Activated naive CD8-positive, alpha-beta T cell treated with anti-CD3 and anti-CD28 coated beads for 36 hours (primary cell): ENCODE results near the gene TDRD5. TPM values are rescaled to one million over a fixed set of nuclear protein-coding genes. Genes with fewer than 3 reads are reported as not detected.
A peak's percentile ranks its signal among the peaks of the same experiment; 100 is the strongest.
"Not testable (repeated sequence)": the region's sequence is repeated elsewhere in the genome, so short reads cannot be mapped to it uniquely, and the experiment has no call there.

Experiments used
- DNase-seq: peaks from one replicate; pipeline ENCODE4 v3.0.0; 2021
- H3K27ac Mint-ChIP-seq: one replicate; pipeline ENCODE4 v1.8.0; 2022; ENCODE audit warnings: mild to moderate bottlenecking, moderate library complexity, mixed read lengths
- H3K27me3 Mint-ChIP-seq: one replicate; pipeline ENCODE4 v1.8.0; 2022; ENCODE audit warnings: mild to moderate bottlenecking, mixed read lengths
- H3K36me3 Mint-ChIP-seq: one replicate; pipeline ENCODE4 v1.8.0; 2021; ENCODE audit warnings: mild to moderate bottlenecking, mixed read lengths
- H3K4me1 Mint-ChIP-seq: one replicate; pipeline ENCODE4 v1.8.0; 2021; ENCODE audit warnings: mixed read lengths
- H3K4me3 Mint-ChIP-seq: one replicate; pipeline ENCODE4 v1.8.0; 2022; ENCODE audit warnings: mild to moderate bottlenecking, moderate library complexity, mixed read lengths
- H3K9me3 Mint-ChIP-seq: one replicate; pipeline ENCODE4 v1.8.0; 2022; ENCODE audit warnings: mixed read lengths
- total RNA-seq, 2 experiments: library from RNA; stranded (reverse); gene quantifications; one replicate each; pipeline ENCODE4 v1.2.3, GENCODE V29; 2021

Gene TDRD5
- total RNA-seq, 2 experiments from 2014 or later, result not detected

DNA sequence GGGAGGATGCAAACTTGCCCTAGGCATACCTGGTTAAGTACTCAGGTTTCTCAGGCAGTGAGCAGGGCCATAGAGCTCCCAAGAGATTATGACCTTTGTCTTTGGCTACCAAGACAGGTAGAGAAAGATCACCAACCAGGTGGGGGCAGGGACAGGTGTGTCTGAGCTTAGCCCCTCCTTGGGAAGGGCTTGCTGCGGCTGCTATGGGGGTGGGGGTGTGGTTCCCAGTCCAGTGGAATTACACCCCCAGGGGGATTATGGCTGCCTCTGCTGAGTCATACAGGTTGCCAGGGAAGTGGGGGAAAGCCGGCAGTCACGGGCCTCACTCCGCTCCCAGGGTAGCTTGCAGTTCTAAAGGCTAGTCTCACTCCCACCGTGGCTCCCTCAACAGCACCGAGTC, 86.2 kb downstream of the TDRD5 start:
- peaks cover 10% of the 10 kb centered on the region for H3K9me3 Mint-ChIP-seq
- no peaks in the 10 kb centered on the region for H3K4me1 Mint-ChIP-seq
- H3K36me3 Mint-ChIP-seq, result no peaks in the 10 kb centered on the region
- DNase-seq, result no peak
- H3K4me3 Mint-ChIP-seq, result no peak overlapping the region
- H3K27me3 Mint-ChIP-seq, result peaks cover 17% of the 10 kb centered on the region
- H3K27ac Mint-ChIP-seq, result no peak overlapping the region

DNA sequence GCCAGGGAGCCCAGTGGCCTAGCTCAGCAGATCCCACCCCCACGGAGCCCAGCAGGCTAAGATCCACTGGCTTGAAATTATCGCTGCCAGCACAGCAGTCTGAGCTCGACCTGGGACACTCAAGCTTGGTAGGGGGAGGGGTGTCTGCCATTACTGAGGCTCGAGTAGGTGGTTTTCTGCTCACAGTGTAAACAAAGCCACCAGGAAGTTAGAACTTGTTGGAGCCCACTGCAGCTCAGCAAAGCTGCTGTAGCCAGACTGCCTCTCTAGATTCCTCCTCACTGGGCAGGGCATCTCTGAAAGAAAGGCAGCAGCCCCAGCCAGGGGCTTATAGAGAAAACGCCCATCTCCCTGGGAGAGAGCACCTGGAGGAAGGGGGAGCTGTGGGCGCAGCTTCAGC, 102.9 kb downstream of the TDRD5 start:
- peaks cover 18% of the 10 kb centered on the region for H3K27me3 Mint-ChIP-seq

DNA sequence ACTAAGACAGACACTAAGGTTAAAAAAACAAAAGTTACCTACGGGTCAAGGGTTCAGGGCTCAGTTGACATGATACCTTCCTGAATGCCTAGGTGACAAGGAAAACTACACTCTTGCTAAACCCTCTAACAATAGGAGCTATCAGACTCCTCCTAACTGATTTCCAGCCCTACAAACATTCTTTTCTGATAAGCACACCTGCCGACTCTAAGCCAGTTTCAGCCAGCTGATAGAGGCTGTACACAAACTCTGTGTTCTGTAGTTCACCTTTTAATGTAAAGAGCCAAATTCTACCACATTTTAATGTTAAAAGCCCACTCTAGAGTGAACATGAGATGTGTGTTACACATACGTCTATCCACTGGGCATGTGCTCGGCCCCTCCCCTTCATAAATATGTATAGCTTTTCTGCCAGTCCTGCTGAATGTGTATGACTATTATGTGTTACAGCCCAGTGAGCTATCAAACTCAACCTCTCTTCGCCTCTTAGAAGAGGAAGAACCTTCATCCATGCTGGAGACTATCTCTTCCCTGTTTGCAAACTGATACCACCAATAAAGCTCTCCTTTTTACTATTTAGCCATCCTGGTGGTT, 111.4 kb downstream of the TDRD5 start:
- Mint-ChIP-seq H3K27me3 (no peaks in the 10 kb centered on the region), H3K4me3 (no peak overlapping the region), H3K4me1 (peaks cover 2% of the 10 kb centered on the region), H3K9me3 (no peaks in the 10 kb centered on the region), H3K27ac (no peak overlapping the region), H3K36me3 (no peaks in the 10 kb centered on the region)
- DNase-seq, result no peak

More for the DNA sequence above, 102.9 kb downstream of the TDRD5 start:
- not testable (repeated sequence) for H3K4me3 Mint-ChIP-seq, H3K36me3 Mint-ChIP-seq, DNase-seq, H3K9me3 Mint-ChIP-seq, H3K27ac Mint-ChIP-seq, H3K4me1 Mint-ChIP-seq

DNA sequence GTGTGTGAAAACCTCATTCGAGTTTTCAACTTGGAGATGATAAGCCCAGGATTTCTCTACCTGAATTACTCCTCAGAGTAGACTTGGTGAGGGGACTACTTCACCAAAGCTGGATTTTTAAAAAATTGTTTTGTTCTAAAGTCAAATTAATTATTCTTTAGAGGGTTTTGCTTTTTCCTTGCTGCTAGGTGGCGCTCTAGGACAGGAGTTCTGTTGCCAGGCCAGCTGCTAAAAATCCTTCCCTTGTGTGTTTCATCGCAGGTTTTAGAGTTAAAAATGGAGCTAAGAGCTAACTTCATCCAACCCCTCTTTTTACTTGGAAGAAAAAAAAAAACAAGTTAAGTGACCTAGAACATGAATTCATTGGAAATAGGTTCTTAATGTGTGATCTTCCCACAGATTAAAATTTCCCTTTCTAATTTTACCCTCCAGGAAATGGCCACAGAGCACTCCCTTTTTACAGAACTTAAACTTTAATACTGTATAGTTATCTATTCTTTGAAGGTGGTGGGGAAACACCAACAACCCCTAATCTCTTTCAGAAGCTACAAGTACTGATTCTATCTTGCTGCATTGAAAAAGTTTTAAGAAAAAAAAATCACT, 114.8 kb downstream of the TDRD5 start:
- H3K36me3 Mint-ChIP-seq, result no peaks in the 10 kb centered on the region
- no peak overlapping the region for H3K27ac Mint-ChIP-seq
- no peaks in the 10 kb centered on the region for H3K27me3 Mint-ChIP-seq
- H3K4me1 Mint-ChIP-seq, result peaks cover 13% of the 10 kb centered on the region
- DNase-seq, result peak; percentile 50
- no peaks in the 10 kb centered on the region for H3K9me3 Mint-ChIP-seq
- H3K4me3 Mint-ChIP-seq, result no peak overlapping the region

DNA sequence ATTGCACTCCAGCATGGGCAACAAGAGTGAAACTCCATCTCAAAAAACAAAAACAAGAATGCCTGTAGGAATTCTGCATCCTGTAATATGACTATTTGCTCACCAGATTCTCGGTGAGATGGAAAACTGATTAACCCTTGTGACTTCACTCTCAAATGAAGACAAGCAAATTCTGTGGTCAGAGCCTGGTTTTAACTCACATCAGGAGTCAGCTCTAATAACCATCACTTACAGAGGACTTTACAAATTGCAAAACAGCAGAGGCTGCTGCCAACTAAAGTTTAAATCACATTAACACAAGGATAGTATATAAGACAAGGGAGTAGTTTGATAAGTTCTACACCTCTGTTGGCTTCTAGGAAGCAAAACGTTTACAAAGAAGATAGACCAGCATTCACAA, 115.8 kb downstream of the TDRD5 start:
- peaks cover 13% of the 10 kb centered on the region for H3K4me1 Mint-ChIP-seq
- no peak overlapping the region for H3K27ac Mint-ChIP-seq
- no peak overlapping the region for H3K4me3 Mint-ChIP-seq
- H3K9me3 Mint-ChIP-seq, result no peaks in the 10 kb centered on the region
- no peak for DNase-seq
- no peaks in the 10 kb centered on the region for H3K27me3 Mint-ChIP-seq
- no peaks in the 10 kb centered on the region for H3K36me3 Mint-ChIP-seq

DNA sequence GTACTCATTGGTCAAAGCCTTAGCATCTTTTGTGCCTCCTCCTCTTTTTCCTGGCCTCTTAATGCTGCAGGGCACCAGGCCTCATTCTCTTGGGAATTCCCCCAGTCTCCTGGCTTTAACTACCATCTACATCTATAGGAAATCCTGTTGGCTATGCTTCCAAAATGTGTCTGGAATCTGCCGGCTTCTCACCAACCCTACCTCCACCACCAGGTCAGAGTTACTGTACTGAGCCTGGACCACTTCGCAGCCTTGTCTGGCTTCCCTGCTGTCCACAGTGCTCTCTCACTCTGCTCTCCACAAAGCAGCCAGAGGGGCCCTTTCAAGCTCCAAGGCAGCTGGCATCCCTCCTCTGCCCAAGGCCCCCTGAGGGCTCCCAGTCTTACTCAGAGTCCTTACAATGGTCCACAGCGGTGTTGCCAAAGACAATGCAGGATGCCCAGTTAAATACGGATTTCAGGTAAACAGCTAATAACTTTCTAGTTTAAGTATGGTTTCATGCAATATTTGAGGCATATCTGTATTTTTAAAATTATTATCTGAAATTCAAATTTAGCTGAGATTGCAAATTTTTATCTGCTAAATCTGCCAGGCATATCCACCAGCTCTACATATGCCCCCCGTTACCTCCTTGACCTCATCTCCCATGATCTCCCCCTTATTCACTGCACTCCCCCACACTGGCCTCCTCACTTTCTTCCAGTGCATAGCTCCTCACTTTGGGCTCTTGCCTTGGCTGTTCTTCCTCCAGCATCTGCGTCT, 117.0 kb downstream of the TDRD5 start:
- peaks cover 13% of the 10 kb centered on the region for H3K4me1 Mint-ChIP-seq

DNA sequence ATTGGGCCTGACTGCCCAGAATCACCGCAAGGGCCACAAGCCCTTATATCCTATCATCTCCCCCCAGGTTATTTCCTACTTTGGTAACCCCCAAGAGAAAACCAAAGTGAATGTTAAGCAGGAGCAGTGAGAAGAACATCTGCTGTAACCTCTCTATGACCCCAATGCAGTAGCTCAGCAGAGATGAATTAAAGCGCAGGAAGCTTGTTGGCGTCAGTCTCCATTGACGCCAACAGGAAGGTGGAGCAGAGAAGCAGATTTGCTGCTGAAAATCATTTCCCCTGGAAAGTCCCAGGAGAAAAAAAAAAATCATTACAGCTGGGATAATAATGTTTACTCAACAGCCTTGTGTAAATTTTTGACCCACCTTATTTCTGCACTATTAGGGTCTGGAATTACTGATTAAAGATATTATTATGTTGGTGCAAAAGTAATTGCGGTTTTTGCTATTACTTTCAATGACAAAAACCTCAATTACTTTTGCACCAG, 118.3 kb downstream of the TDRD5 start:
- H3K9me3 Mint-ChIP-seq, result peaks cover 8% of the 10 kb centered on the region
- H3K4me1 Mint-ChIP-seq, result peaks cover 13% of the 10 kb centered on the region
- no peaks in the 10 kb centered on the region for H3K36me3 Mint-ChIP-seq
- DNase-seq, result no peak
- H3K27ac Mint-ChIP-seq, result no peak overlapping the region
- H3K4me3 Mint-ChIP-seq, result no peak overlapping the region
- H3K27me3 Mint-ChIP-seq, result no peaks in the 10 kb centered on the region

More for the DNA sequence above, 117.0 kb downstream of the TDRD5 start:
- H3K27me3 Mint-ChIP-seq, result no peaks in the 10 kb centered on the region
- no peak for DNase-seq
- no peaks in the 10 kb centered on the region for H3K36me3 Mint-ChIP-seq
- H3K4me3 Mint-ChIP-seq, result no peak overlapping the region
- no peak overlapping the region for H3K27ac Mint-ChIP-seq
- H3K9me3 Mint-ChIP-seq, result no peaks in the 10 kb centered on the region

DNA sequence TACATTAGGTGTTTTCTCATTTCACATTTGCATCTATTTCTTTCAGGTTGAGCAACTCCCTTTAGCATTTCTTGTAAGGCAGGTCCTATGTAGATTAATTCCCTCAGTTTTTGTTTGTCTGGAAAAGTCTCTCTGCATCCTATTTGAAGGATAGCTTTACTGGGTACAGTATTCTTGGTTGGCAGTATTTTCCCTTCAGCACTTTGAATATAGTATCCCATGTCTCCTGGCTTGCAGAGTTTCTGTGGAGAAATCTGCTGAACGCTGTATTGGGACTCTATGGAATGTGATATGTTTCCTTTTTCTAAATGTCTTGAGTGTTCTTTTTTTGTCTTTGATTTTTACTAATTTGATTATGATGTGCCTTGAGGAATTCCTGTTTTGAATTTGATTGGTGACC, 122.5 kb downstream of the TDRD5 start:
- Mint-ChIP-seq H3K27me3 (peaks cover 4% of the 10 kb centered on the region), H3K4me3 (no peak overlapping the region), H3K4me1 (peaks cover 9% of the 10 kb centered on the region), H3K36me3 (no peaks in the 10 kb centered on the region), H3K27ac (no peak overlapping the region), H3K9me3 (peaks cover 36% of the 10 kb centered on the region)
- DNase-seq, result no peak

DNA sequence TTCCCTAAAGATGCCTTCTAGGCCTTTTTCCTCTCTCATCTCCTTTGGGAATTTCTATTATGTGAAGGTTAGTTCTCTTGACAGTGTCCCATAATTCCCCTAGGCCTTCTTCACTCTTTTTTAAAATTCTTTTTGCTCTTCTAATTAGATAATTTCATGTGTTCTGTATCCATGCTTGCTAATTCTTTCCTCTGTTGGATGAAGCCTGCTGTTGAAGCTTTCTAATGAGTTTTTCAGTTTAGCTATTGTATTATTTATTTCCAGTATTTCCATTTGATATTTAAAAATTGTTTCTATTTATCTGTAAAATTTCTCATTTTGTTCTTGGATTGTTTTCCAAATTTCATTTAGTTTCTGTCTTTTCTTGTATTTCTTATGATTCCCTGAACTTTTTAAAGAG, 123.0 kb downstream of the TDRD5 start:
- peaks cover 36% of the 10 kb centered on the region for H3K9me3 Mint-ChIP-seq
- no peaks in the 10 kb centered on the region for H3K36me3 Mint-ChIP-seq
- H3K27me3 Mint-ChIP-seq, result peaks cover 7% of the 10 kb centered on the region
- no peak for DNase-seq
- no peak overlapping the region for H3K4me3 Mint-ChIP-seq
- H3K4me1 Mint-ChIP-seq, result peaks cover 6% of the 10 kb centered on the region
- H3K27ac Mint-ChIP-seq, result no peak overlapping the region

DNA sequence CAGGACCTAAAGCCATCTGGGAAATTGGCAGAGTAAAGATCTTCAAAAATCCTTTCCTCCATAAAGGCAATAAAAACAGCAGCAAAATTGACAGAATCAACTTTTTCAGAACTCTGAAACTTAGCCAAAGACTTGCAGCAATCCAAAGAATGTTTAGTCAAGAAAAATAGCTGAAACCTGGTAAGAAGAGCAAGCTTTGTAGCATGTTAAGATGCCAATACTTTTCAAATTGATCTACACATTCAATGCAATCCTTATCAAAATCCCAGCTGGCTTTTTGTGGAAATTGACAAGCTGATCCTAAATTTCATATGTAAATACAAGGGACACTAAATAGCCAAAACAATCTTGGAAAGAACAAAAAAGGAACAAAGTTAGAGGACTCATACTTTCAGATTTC, 127.6 kb downstream of the TDRD5 start:
- H3K4me1 Mint-ChIP-seq, result no peaks in the 10 kb centered on the region
- peaks cover 36% of the 10 kb centered on the region for H3K9me3 Mint-ChIP-seq
- no peak overlapping the region for H3K4me3 Mint-ChIP-seq

DNA sequence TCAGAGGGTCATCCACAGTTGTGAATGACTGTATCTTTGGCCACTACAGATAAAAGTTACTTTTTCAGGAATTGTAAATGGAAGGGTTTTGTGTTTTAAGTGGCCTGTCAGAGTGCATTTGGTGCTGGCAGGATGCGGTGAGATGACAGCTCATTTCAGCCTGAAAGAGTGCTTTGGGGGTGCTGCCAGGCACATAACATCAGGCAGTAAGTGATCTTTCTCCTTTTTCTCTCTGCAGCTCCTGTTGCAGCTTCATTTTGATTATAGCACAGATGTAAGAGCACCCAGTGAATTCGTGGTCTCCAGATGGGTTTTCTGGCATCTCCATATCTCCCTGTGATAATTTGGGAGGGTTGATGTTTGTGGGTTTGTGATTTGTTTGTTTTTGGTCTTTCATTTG, 136.6 kb downstream of the TDRD5 start:
- Mint-ChIP-seq H3K9me3 (no peaks in the 10 kb centered on the region), H3K4me1 (no peaks in the 10 kb centered on the region), H3K4me3 (no peak overlapping the region), H3K27me3 (peaks cover 13% of the 10 kb centered on the region), H3K27ac (no peak overlapping the region), H3K36me3 (no peaks in the 10 kb centered on the region)
- no peak for DNase-seq

More for the DNA sequence above, 127.6 kb downstream of the TDRD5 start:
- Mint-ChIP-seq H3K27me3 (peaks cover 11% of the 10 kb centered on the region), H3K36me3 (peaks cover 1% of the 10 kb centered on the region), H3K27ac (no peak overlapping the region)
- DNase-seq, result no peak

DNA sequence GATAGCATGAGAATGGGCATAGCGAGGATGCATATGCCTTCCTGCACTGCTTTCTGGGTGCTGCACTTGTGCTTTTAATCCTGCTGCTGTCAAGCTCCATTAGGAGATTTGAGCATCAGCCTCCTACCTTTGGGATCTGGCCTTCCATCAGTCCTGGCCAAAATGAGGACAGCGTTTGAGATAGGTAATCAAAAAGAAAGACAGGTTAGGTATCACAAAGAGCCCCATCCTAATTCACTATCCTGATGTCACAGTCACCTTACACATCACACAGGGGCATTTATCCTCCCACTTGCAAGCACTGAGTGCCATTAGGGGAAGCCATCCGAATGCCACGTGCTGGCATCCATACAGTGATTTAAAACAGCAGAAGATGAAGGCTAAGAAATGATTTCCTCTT, 138.2 kb downstream of the TDRD5 start:
- H3K4me3 Mint-ChIP-seq, result no peak overlapping the region
- no peaks in the 10 kb centered on the region for H3K9me3 Mint-ChIP-seq
- peaks cover 23% of the 10 kb centered on the region for H3K27me3 Mint-ChIP-seq
- H3K4me1 Mint-ChIP-seq, result no peaks in the 10 kb centered on the region
- H3K36me3 Mint-ChIP-seq, result no peaks in the 10 kb centered on the region
- no peak overlapping the region for H3K27ac Mint-ChIP-seq
- no peak for DNase-seq

DNA sequence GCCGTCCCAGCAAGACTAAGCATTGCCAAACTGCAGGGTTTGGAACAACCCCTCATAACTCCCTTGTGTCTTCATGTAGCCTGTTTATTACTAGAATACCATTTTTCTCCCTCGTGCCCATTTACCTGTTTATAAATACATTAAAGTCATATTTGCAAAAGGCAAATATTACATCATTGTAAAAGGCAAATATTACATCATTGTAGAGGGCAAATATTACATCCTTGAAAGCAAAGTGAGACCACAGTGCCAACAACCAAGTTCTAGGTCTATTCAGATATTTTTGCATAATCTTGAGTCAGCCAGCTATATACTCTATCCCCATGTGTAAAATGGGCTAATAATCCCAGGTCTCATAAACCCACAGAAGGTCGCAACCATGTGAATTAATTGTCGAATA, 140.0 kb downstream of the TDRD5 start:
- Mint-ChIP-seq H3K36me3 (no peaks in the 10 kb centered on the region), H3K9me3 (no peaks in the 10 kb centered on the region), H3K4me3 (no peak overlapping the region), H3K4me1 (no peaks in the 10 kb centered on the region), H3K27me3 (peaks cover 33% of the 10 kb centered on the region), H3K27ac (no peak overlapping the region)
- no peak for DNase-seq
